ENCODE measurements around the gene LITAFD.

DNA sequence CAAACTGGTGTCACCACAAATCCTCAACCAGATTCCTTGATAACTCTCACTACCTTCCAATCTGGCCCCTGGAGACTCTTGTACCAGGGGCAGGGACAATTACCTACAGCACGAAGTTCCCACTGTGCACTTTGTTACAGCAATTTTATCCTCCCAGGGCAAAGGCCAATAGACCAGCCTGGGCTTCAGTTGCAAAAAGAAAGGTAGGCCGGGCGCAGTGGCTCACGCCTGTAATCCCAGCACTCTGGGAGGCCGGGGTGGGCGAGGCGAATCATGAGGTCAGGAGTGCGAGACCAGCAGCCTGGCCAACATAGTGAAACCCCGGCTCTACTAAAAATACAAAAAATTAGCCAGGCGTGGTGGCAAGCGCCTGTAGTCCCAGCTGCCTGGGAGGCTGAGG, 44.7 kb downstream of the LITAFD start:
- TF ChIP-seq, protein P1, sequence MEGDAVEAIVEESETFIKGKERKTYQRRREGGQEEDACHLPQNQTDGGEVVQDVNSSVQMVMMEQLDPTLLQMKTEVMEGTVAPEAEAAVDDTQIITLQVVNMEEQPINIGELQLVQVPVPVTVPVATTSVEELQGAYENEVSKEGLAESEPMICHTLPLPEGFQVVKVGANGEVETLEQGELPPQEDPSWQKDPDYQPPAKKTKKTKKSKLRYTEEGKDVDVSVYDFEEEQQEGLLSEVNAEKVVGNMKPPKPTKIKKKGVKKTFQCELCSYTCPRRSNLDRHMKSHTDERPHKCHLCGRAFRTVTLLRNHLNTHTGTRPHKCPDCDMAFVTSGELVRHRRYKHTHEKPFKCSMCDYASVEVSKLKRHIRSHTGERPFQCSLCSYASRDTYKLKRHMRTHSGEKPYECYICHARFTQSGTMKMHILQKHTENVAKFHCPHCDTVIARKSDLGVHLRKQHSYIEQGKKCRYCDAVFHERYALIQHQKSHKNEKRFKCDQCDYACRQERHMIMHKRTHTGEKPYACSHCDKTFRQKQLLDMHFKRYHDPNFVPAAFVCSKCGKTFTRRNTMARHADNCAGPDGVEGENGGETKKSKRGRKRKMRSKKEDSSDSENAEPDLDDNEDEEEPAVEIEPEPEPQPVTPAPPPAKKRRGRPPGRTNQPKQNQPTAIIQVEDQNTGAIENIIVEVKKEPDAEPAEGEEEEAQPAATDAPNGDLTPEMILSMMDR (IDR thresholded peaks at IDR 0.05) = no peak
- TF ChIP-seq POLR2A (IDR thresholded peaks at IDR 0.05) (no peak), POLR2AphosphoS5 (IDR thresholded peaks at IDR 0.05) (no peak), EP300 (IDR thresholded peaks at IDR 0.05; ENCODE audit: low read depth) (no peak)
